Mesendoderm (in vitro differentiated cells): Measurements from ENCODE around the gene PDPR. TPM values are rescaled to one million over a fixed set of nuclear protein-coding genes. Genes with fewer than 3 reads are reported as not detected.
"Not testable (repeated sequence)": the region's sequence is repeated elsewhere in the genome, so short reads cannot be mapped to it uniquely, and the experiment has no call there.

ENCODE experiments used
- DNase-seq: peaks from one replicate; pipeline ENCODE4 v3.0.0; 2013
- H2AK5ac ChIP-seq: 2 replicates; pipeline ENCODE4 v1.6.1; 2013; ENCODE audit warnings: low read length, inconsistent platforms
- H2BK120ac ChIP-seq: 2 replicates; pipeline ENCODE4 v1.6.1; 2013; ENCODE audit warnings: low read depth, mild to moderate bottlenecking, low read length, moderate library complexity, mixed read lengths
- H2BK15ac ChIP-seq: replicated peaks from 2 replicates; pipeline ENCODE4 v1.6.1; 2013; ENCODE audit warnings: low read depth, mild to moderate bottlenecking, moderate library complexity
- H2BK5ac ChIP-seq: 2 replicates; pipeline ENCODE4 v1.6.1; 2013; ENCODE audit warnings: low read length, inconsistent platforms
- H3K18ac ChIP-seq: 2 replicates; pipeline ENCODE4 v1.6.1; 2013; ENCODE audit warnings: mild to moderate bottlenecking, low read length, mixed read lengths
- H3K23ac ChIP-seq: one replicate; pipeline ENCODE4 v1.6.1; 2013; ENCODE audit warnings: low read length
- H3K27ac ChIP-seq: 2 replicates; pipeline ENCODE4 v1.5.1; 2013; ENCODE audit warnings: low read depth, mild to moderate bottlenecking, inconsistent platforms, low read length, moderate library complexity
- H3K27me3 ChIP-seq: 2 replicates; pipeline ENCODE4 v1.6.1; 2013; ENCODE audit warnings: low read length, control low read depth, mild to moderate bottlenecking, inconsistent platforms; ENCODE audit not compliant: insufficient read depth, poor library complexity
- H3K36me3 ChIP-seq: 2 replicates; pipeline ENCODE4 v1.6.1; 2013; ENCODE audit warnings: low read length, inconsistent platforms; ENCODE audit not compliant: control insufficient read depth, insufficient read depth
- H3K4ac ChIP-seq: one replicate; pipeline ENCODE4 v1.6.1; 2013; ENCODE audit warnings: low read depth, mild to moderate bottlenecking, low read length, moderate library complexity
- H3K4me1 ChIP-seq: 2 replicates; pipeline ENCODE4 v1.6.1; 2013; ENCODE audit warnings: low read depth, low read length, inconsistent platforms; ENCODE audit not compliant: control insufficient read depth
- H3K4me2 ChIP-seq: 2 replicates; pipeline ENCODE4 v1.6.1; 2013; ENCODE audit warnings: low read length
- H3K4me3 ChIP-seq: 2 replicates; pipeline ENCODE4 v1.5.1; 2013; ENCODE audit warnings: mild to moderate bottlenecking, low read length
- H3K56ac ChIP-seq: one replicate; pipeline ENCODE4 v1.6.1; 2013; ENCODE audit warnings: low read length
- H3K79me1 ChIP-seq: 2 replicates; pipeline ENCODE4 v1.6.1; 2013; ENCODE audit warnings: low read length, inconsistent platforms
- H3K79me2 ChIP-seq: 2 replicates; pipeline ENCODE4 v1.6.1; 2013; ENCODE audit warnings: mild to moderate bottlenecking, low read length; ENCODE audit not compliant: control insufficient read depth, insufficient read depth
- H3K9ac ChIP-seq: 2 replicates; pipeline ENCODE4 v1.6.1; 2013; ENCODE audit warnings: low read length, inconsistent platforms
- H4K5ac ChIP-seq: one replicate; pipeline ENCODE4 v1.6.1; 2013; ENCODE audit warnings: low read length
- H4K8ac ChIP-seq: one replicate; pipeline ENCODE4 v1.6.1; 2013; ENCODE audit warnings: low read depth, mild to moderate bottlenecking, control low read depth, low read length, moderate library complexity
- WGBS: extraction: QIAGEN DNeasy Blood & Tissue Kit; methylation state at CpG from one replicate; pipeline ENCODE4 v1.1.7; 2013; ENCODE audit warnings: low lambda C conversion rate, missing lambda C conversion rate; ENCODE audit not compliant: insufficient coverage; ENCODE audit errors: extremely low coverage; 5-methylcytosine and 5-hydroxymethylcytosine counted together
- polyA plus RNA-seq, 2 experiments: library from polyadenylated mRNA; stranded (reverse); fragments of 200-250 nt; gene quantifications; one replicate each; pipeline ENCODE4 v1.2.3, GENCODE V29; 2013

Gene PDPR
- 17.7 TPM for polyA plus RNA-seq (2013, experiment 1 of 2)
- polyA plus RNA-seq (2013, experiment 2 of 2): 17.3 TPM

GRCh38 chr16:70113982-70114826 is at the start of gene PDPR:
Gene PDPR (plus strand): TSS chr16:70114332. CDS start chr16:70120493, 6,161 bp downstream.
- H3K4ac ChIP-seq: peak within 1 kb of the TSS; percentile 6
- H2BK15ac ChIP-seq, H3K4me1 ChIP-seq, H2AK5ac ChIP-seq, H3K36me3 ChIP-seq, H3K27ac ChIP-seq, H3K18ac ChIP-seq, H3K79me2 ChIP-seq, H3K79me1 ChIP-seq, H4K8ac ChIP-seq, H3K23ac ChIP-seq, H4K5ac ChIP-seq, H3K27me3 ChIP-seq, H2BK120ac ChIP-seq, H2BK5ac ChIP-seq: not testable (repeated sequence)
- H3K4me2 ChIP-seq: peak within 1 kb of the TSS; percentile 44
- no CpG with 5 or more reads among the region's 88 CpGs for WGBS
- peak within 1 kb of the TSS; percentile 71 for H3K4me3 ChIP-seq
- DNase-seq: peak; percentile 90
- peak within 1 kb of the TSS; percentile 78 for H3K9ac ChIP-seq
- H3K56ac ChIP-seq: peak within 1 kb of the TSS; percentile 88

GRCh38 chr16:70064841-70065370 is 49.2 kb upstream of the PDPR start:
- H3K27ac ChIP-seq, H4K8ac ChIP-seq, H2BK120ac ChIP-seq, H2AK5ac ChIP-seq, H4K5ac ChIP-seq, H3K4ac ChIP-seq, H3K79me1 ChIP-seq, H2BK15ac ChIP-seq, H3K79me2 ChIP-seq, H3K27me3 ChIP-seq, H2BK5ac ChIP-seq, H3K18ac ChIP-seq, H3K36me3 ChIP-seq, H3K23ac ChIP-seq, H3K4me1 ChIP-seq: not testable (repeated sequence)
- DNase-seq: peak; percentile 9
- Histone ChIP-seq H3K56ac (peak overlapping the region; percentile 87), H3K4me3 (peak overlapping the region; percentile 69), H3K4me2 (peak overlapping the region; percentile 85), H3K9ac (peak overlapping the region; percentile 83)
- WGBS: no CpG with 5 or more reads among the region's 22 CpGs

GRCh38 chr16:70065376-70065745 is 48.8 kb upstream of the PDPR start:
- Histone ChIP-seq H3K9ac (peak overlapping the region; percentile 83), H3K56ac (peak overlapping the region; percentile 81), H3K4me3 (peak overlapping the region; percentile 69)
- not testable (repeated sequence) for H2BK120ac ChIP-seq, H3K4ac ChIP-seq, DNase-seq, H3K79me2 ChIP-seq, H3K27me3 ChIP-seq, H4K5ac ChIP-seq, H3K4me1 ChIP-seq, H3K36me3 ChIP-seq, H3K27ac ChIP-seq, H3K4me2 ChIP-seq, H3K18ac ChIP-seq, H3K23ac ChIP-seq, H2AK5ac ChIP-seq, H2BK5ac ChIP-seq, H3K79me1 ChIP-seq, H4K8ac ChIP-seq, H2BK15ac ChIP-seq
- WGBS: no CpG with 5 or more reads among the region's 40 CpGs

DNA sequence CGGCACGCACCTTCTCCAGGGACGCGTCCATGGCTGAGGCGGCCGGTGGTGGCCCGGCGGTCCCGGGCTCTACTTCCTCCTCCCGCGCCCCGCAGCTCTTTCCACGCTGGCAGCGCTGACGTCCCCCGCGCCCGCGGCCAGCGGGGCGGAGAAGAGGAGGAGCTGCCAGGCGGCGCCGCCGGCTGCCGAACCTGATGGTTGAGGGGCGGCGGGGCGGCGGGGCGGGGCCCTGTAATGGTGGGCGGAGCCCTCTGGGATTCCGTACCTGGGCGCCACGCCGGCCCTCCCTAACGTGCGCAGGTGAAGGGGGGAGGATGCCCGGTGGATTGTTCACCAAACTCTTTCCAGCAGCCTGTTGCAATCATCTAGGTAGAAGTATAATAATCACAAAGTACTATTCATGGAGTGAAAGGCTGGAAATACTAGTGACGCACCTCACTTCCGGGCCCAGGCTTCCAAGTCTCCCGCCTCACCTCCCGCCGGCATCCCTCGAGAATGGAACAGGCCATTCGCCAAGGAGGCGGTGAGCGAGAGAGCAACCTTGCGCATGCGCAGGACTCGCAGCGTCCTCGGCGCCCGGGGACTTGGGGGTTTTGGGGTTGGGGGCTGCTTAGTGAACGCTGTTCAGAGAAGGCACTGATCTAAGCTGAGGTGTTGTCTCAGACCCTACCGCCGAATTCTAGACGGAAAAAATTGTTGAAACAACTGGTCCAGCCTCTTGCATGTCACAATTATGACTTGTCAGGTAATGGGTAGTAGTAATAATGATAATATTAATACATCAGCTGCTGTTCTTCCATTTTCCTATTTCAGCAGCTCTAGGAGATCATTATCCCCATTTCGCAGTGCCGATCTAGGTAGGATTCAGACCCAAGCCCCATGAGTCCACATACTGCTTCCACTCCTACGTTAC is 48.1 kb upstream of the PDPR start:
- not testable (repeated sequence) for H2BK5ac ChIP-seq, H3K79me2 ChIP-seq, H4K5ac ChIP-seq, H3K4me1 ChIP-seq, H3K27ac ChIP-seq, H3K18ac ChIP-seq, H2BK120ac ChIP-seq, H3K4me2 ChIP-seq, H3K23ac ChIP-seq, H3K4ac ChIP-seq, H4K8ac ChIP-seq, H3K79me1 ChIP-seq, H2AK5ac ChIP-seq, H2BK15ac ChIP-seq, H3K27me3 ChIP-seq, H3K36me3 ChIP-seq
- no CpG with 5 or more reads among the region's 62 CpGs for WGBS
- H3K4me3 ChIP-seq: peak overlapping the region; percentile 54
- H3K56ac ChIP-seq: peak overlapping the region; percentile 81
- H3K9ac ChIP-seq: peak overlapping the region; percentile 70
- peak; percentile 93 for DNase-seq

DNA sequence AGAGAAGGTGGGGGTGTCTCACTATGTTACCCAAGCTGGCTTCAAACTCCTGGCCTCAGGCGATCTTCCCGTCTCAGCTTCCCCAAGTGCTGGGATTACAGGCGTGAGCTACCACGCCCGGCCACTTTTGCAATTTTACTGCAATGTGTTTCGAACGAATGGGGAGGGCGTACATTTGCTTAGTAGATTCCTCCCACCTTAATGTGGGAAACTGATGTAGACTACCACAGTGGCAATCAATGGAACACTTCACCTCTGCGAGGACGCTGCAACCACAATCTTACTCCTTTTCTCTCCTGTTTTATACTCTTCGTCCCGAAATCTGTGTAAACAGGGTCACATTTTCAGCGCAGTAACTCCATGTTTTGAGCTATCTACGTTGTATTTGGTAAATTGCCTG is 47.4 kb upstream of the PDPR start:
- H3K36me3 ChIP-seq, H3K4me3 ChIP-seq, H3K4me2 ChIP-seq, H2AK5ac ChIP-seq, H3K79me2 ChIP-seq, DNase-seq, H3K4ac ChIP-seq, H2BK120ac ChIP-seq, H3K27me3 ChIP-seq, H3K27ac ChIP-seq, H3K56ac ChIP-seq, H3K4me1 ChIP-seq, H3K9ac ChIP-seq, H3K23ac ChIP-seq, H3K18ac ChIP-seq, H4K5ac ChIP-seq, H2BK5ac ChIP-seq, H3K79me1 ChIP-seq, H2BK15ac ChIP-seq, H4K8ac ChIP-seq: not testable (repeated sequence)
- no CpG with 5 or more reads among the region's 14 CpGs for WGBS
